H1 (cell line): ENCODE measurements around the gene ID2. TPM values are rescaled to one million over a fixed set of nuclear protein-coding genes. Genes with fewer than 3 reads are reported as not detected.

ENCODE experiments used
- CTCF ChIA-PET: fragments of 300-600 bp; sonication (Branson Sonifier 250); formaldehyde crosslinking; loops from one replicate; lab custom pipeline; 2021; ENCODE audit not compliant: partially characterized antibody; lab: Charles Lee
- POLR2A ChIA-PET: fragments of 300-600 bp; sonication (Branson Sonifier 250); formaldehyde crosslinking; loops from one replicate; lab custom pipeline; 2021; ENCODE audit warnings: inconsistent platforms; ENCODE audit not compliant: partially characterized antibody; lab: Charles Lee
- DNase-seq, 2 experiments: peaks; one replicate each; pipeline versions ENCODE4 v3.0.0 to v3.0.0-alpha.2; 2010 to 2022; ENCODE audit warnings: low spot score in 2 of 2, low read depth in 1 of 2, mixed read lengths in 1 of 2
- FAIRE-seq: peaks from 2 replicates; lab custom pipeline; 2011; peaks lifted over from hg19 to GRCh38; lab: Jason Lieb, UNC
- H2AFZ ChIP-seq: 2 replicates; pipeline ENCODE4 v1.8.1; 2012; ENCODE audit warnings: low read length, inconsistent platforms
- H2AK5ac ChIP-seq: 2 replicates; pipeline ENCODE4 v1.6.1; 2013; ENCODE audit warnings: low read depth, low read length
- H2BK120ac ChIP-seq: replicated peaks from 2 replicates; pipeline ENCODE3; 2013; ENCODE audit warnings: low read depth, low read length, inconsistent platforms
- H2BK12ac ChIP-seq: 2 replicates; pipeline ENCODE4 v1.6.1; 2013; ENCODE audit warnings: low read depth, low read length
- H2BK15ac ChIP-seq: 2 replicates; pipeline ENCODE4 v1.6.1; 2013; ENCODE audit warnings: low read length
- H2BK20ac ChIP-seq: 2 replicates; pipeline ENCODE4 v1.6.1; 2013; ENCODE audit warnings: low read length
- H2BK5ac ChIP-seq: 2 replicates; pipeline ENCODE4 v1.6.1; 2013; ENCODE audit warnings: low read depth, low read length
- H3K14ac ChIP-seq: 2 replicates; pipeline ENCODE4 v1.6.1; 2013; ENCODE audit warnings: inconsistent platforms; ENCODE audit not compliant: insufficient read length
- H3K18ac ChIP-seq: 2 replicates; pipeline ENCODE4 v1.6.1; 2013; ENCODE audit warnings: low read length; ENCODE audit errors: extremely low read depth
- H3K23ac ChIP-seq: 2 replicates; pipeline ENCODE4 v1.6.1; 2013; ENCODE audit warnings: inconsistent platforms; ENCODE audit not compliant: insufficient read length
- H3K23me2 ChIP-seq: 2 replicates; pipeline ENCODE4 v1.6.1; 2013; ENCODE audit warnings: low read depth, low read length
- H3K27ac ChIP-seq: 2 replicates; pipeline ENCODE4 v1.6.1; 2011; ENCODE audit warnings: low read depth, low read length, inconsistent platforms
- H3K27me3 ChIP-seq, 4 experiments: replicated peaks in 1 of 4; 1 replicate in 1 of 4; 2 replicates in 3 of 4; pipeline versions ENCODE4 v1.6.1 to v1.8.1; 2011 to 2013; ENCODE audit warnings: low read length in 3 of 4, mild to moderate bottlenecking in 3 of 4, inconsistent platforms in 2 of 4, mixed read lengths in 2 of 4, moderate library complexity in 1 of 4; ENCODE audit not compliant: control insufficient read depth in 3 of 4, insufficient read depth in 3 of 4; ENCODE audit errors: extremely low read depth in 1 of 4
- H3K36me3 ChIP-seq, 4 experiments: 2 replicates each; pipeline versions ENCODE4 v1.6.1 to v1.8.1; 2011 to 2013; ENCODE audit warnings: mild to moderate bottlenecking in 4 of 4, low read length in 3 of 4, moderate library complexity in 2 of 4, control low read depth in 1 of 4, inconsistent platforms in 1 of 4; ENCODE audit not compliant: insufficient read depth in 4 of 4, control insufficient read depth in 2 of 4
- H3K4ac ChIP-seq: replicated peaks from 2 replicates; pipeline ENCODE3; 2013; ENCODE audit warnings: low read length, low read depth, mixed read lengths, inconsistent platforms; ENCODE audit not compliant: insufficient read length
- H3K4me1 ChIP-seq, 4 experiments: replicated peaks in 1 of 4; 1 replicate in 1 of 4; 2 replicates in 3 of 4; pipeline versions ENCODE4 v1.6.1 to v1.8.1; 2011 to 2013; ENCODE audit warnings: low read length in 3 of 4, inconsistent platforms in 2 of 4, mixed read lengths in 1 of 4; ENCODE audit not compliant: insufficient read depth in 4 of 4, control insufficient read depth in 3 of 4
- H3K4me2 ChIP-seq, 2 experiments: 2 replicates each; pipeline versions ENCODE4 v1.6.1 to v1.8.1; 2011 to 2013; ENCODE audit warnings: low read depth in 2 of 2, low read length in 2 of 2, control low read depth in 1 of 2, inconsistent platforms in 1 of 2, mild to moderate bottlenecking in 1 of 2; ENCODE audit not compliant: insufficient read depth in 1 of 2
- H3K4me3 ChIP-seq, 4 experiments: fragments of 200-600, 300-600 bp in 1 of 4; sonication (generic), shearing (Covaris generic), sonication (Bioruptor Twin) in 1 of 4; 2 replicates each; pipeline versions ENCODE4 v1.5.1 to v1.8.1; 2011 to 2016; ENCODE audit warnings: low read length in 4 of 4, low read depth in 3 of 4, control low read depth in 2 of 4, inconsistent platforms in 2 of 4, mild to moderate bottlenecking in 2 of 4, mixed read lengths in 1 of 4, moderate library complexity in 1 of 4; ENCODE audit not compliant: insufficient read depth in 2 of 4; ENCODE audit errors: extremely low read depth in 1 of 4
- H3K56ac ChIP-seq: replicated peaks from 2 replicates; pipeline ENCODE3; 2013; ENCODE audit warnings: low read depth, mild to moderate bottlenecking, mixed read lengths, low read length, inconsistent platforms; ENCODE audit not compliant: insufficient read length
- H3K79me1 ChIP-seq: 2 replicates; pipeline ENCODE4 v1.6.1; 2013; ENCODE audit warnings: low read depth, low read length, control low read depth
- H3K79me2 ChIP-seq, 2 experiments: 2 replicates each; pipeline versions ENCODE4 v1.6.1 to v1.8.1; 2012 to 2013; ENCODE audit warnings: low read length in 2 of 2, mild to moderate bottlenecking in 2 of 2, inconsistent platforms in 1 of 2; ENCODE audit not compliant: insufficient read depth in 2 of 2, control insufficient read depth in 1 of 2
- H3K9ac ChIP-seq, 4 experiments: replicated peaks in 1 of 4; 1 replicate in 1 of 4; 2 replicates in 3 of 4; pipeline versions ENCODE4 v1.6.1 to v1.8.1; 2011 to 2013; ENCODE audit warnings: low read depth in 3 of 4, low read length in 3 of 4, control low read depth in 2 of 4, mild to moderate bottlenecking in 2 of 4, moderate library complexity in 2 of 4, inconsistent platforms in 1 of 4; ENCODE audit errors: extremely low read depth in 1 of 4
- H3K9me3 ChIP-seq, 2 experiments: 2 replicates each; pipeline versions ENCODE4 v1.6.1 to v1.8.1; 2012 to 2013; ENCODE audit warnings: mild to moderate bottlenecking in 2 of 2, moderate library complexity in 2 of 2, control low read depth in 1 of 2, inconsistent platforms in 1 of 2, low read depth in 1 of 2, low read length in 1 of 2, mixed read lengths in 1 of 2; ENCODE audit not compliant: insufficient read depth in 2 of 2
- H4K20me1 ChIP-seq, 2 experiments: replicated peaks in 1 of 2; 2 replicates each; pipeline versions ENCODE3 to v1.8.1; 2011 to 2013; ENCODE audit warnings: inconsistent platforms in 2 of 2, low read length in 2 of 2, mild to moderate bottlenecking in 1 of 2; ENCODE audit not compliant: insufficient read depth in 2 of 2, control insufficient read depth in 1 of 2
- H4K5ac ChIP-seq: 2 replicates; pipeline ENCODE4 v1.6.1; 2013; ENCODE audit warnings: low read length, low read depth, mixed read lengths, inconsistent platforms; ENCODE audit not compliant: insufficient read length
- H4K8ac ChIP-seq: 2 replicates; pipeline ENCODE4 v1.8.0; 2013; ENCODE audit warnings: mild to moderate bottlenecking, moderate library complexity, low read length, inconsistent platforms; ENCODE audit not compliant: insufficient read depth; ENCODE audit errors: extremely low read depth
- H4K91ac ChIP-seq: replicated peaks from 2 replicates; pipeline ENCODE3; 2013; ENCODE audit warnings: low read length, mixed read lengths, inconsistent platforms; ENCODE audit not compliant: insufficient read length
- JUND ChIP-seq: IDR thresholded peaks from 2 replicates; pipeline ENCODE4 v1.6.1; 2011; ENCODE audit warnings: mild to moderate bottlenecking, improper control_type of control experiment, low read length
- KDM1A ChIP-seq: fragments of 200-600, 300-600 bp; sonication (generic); IDR thresholded peaks from 2 replicates; pipeline ENCODE4 v1.7.1; 2016; ENCODE audit warnings: mild to moderate bottlenecking, low read length, borderline replicate concordance
- KDM4A ChIP-seq: IDR thresholded peaks from one replicate; pipeline ENCODE4 v1.7.1; 2012; ENCODE audit warnings: low read depth, mild to moderate bottlenecking, moderate library complexity, low read length, inconsistent platforms; ENCODE audit not compliant: severe bottlenecking
- KDM5A ChIP-seq: fragments of 200-600 bp; IDR thresholded peaks from 2 replicates; pipeline ENCODE4 v1.7.1; 2012; ENCODE audit warnings: mild to moderate bottlenecking, low read length, inconsistent platforms, mixed read lengths
- RXRA ChIP-seq: IDR thresholded peaks from 2 replicates; pipeline ENCODE4 v1.6.1; 2011; ENCODE audit warnings: low read depth, mild to moderate bottlenecking, low read length, moderate library complexity; ENCODE audit not compliant: insufficient read depth
- SRF ChIP-seq: IDR thresholded peaks from 2 replicates; pipeline ENCODE4 v1.6.1; 2011; ENCODE audit warnings: mild to moderate bottlenecking, low read depth, low read length, moderate library complexity
- SUZ12 ChIP-seq: fragments of 200-600 bp; sonication (generic); IDR thresholded peaks from 2 replicates; pipeline ENCODE4 v1.6.1; 2012; ENCODE audit warnings: mild to moderate bottlenecking, inconsistent platforms, low read length, moderate library complexity, mixed read lengths
- WGBS, 2 experiments: shearing (Covaris generic) in 1 of 2; methylation state at CpG; one replicate each; pipeline versions ENCODE4 v1.1.6 to v1.1.7; 2013 to 2015; ENCODE audit warnings: low lambda C conversion rate in 2 of 2, mixed read lengths in 2 of 2, inconsistent platforms in 1 of 2, low coverage in 1 of 2, missing lambda C conversion rate in 1 of 2; ENCODE audit not compliant: insufficient replicate concordance in 2 of 2, insufficient coverage in 1 of 2, insufficient read length in 1 of 2; ENCODE audit errors: extremely low coverage in 1 of 2, missing lambda C conversion rate in 1 of 2; 5-methylcytosine and 5-hydroxymethylcytosine counted together
- long read RNA-seq, 2 experiments: library from RNA in 1 of 2; library from capped mRNA in 1 of 2; stranded (forward); transcript quantifications; one replicate each; pipeline ENCODE4 v2.0.0, GENCODE V29; 2021; ENCODE audit warnings: inconsistent platforms in 1 of 2
- polyA minus RNA-seq, 3 experiments: library from RNA; depleted of rRNA, polyadenylated mRNA; stranded (reverse); fragments of >200 nt; gene quantifications; 1 replicate in 2 of 3; 2 replicates in 1 of 3; pipeline ENCODE4 v1.2.3, GENCODE V29; 2011
- polyA plus RNA-seq, 7 experiments: library from polyadenylated mRNA; depleted of rRNA in 3 of 7; stranded (reverse) in 5 of 7; unstranded in 2 of 7; fragments of >200 nt in 5 of 7; fragments of 200-250 nt in 2 of 7; gene quantifications; 1 replicate in 5 of 7; 2 replicates in 1 of 7; 4 replicates in 1 of 7; pipeline versions ENCODE4 v1.2.1 to v1.2.3, GENCODE V29; 2011 to 2013; ENCODE audit warnings: missing spikeins in 2 of 7, mixed read lengths in 2 of 7
- total RNA-seq: library from RNA; stranded (reverse); fragmentation: NEBNext Ultra II Directional; extraction: Animal tissue kit (Norgen Biotek cat#: 25700); gene quantifications from 2 replicates; pipeline ENCODE4 v1.2.1, GENCODE V29; 2021

The ID2 gene
- 36.7 and 37.1 TPM in 2 replicates for total RNA-seq
- polyA plus RNA-seq (2011; rRNA removed), result 163 and 214 TPM in 2 replicates
- polyA plus RNA-seq (2011; cell fraction: cytosol; rRNA removed), result 163 TPM
- 221 TPM for polyA plus RNA-seq (2011; cell fraction: nucleus; rRNA removed)
- polyA plus RNA-seq (2012, experiment 1 of 2), result 58.1 to 89.9 TPM (median 65.4 TPM) in 4 replicates
- 43.9 TPM for polyA plus RNA-seq (2012, experiment 2 of 2)
- polyA plus RNA-seq (2013, experiment 1 of 2), result 21.4 TPM
- polyA plus RNA-seq (2013, experiment 2 of 2), result 22.4 TPM
- polyA minus RNA-seq (2011; rRNA and poly(A)+ RNA removed), result 89.2 and 91.6 TPM in 2 replicates
- 52.3 TPM for polyA minus RNA-seq (2011; cell fraction: cytosol; rRNA and poly(A)+ RNA removed)
- polyA minus RNA-seq (2011; cell fraction: nucleus; rRNA and poly(A)+ RNA removed), result 89.9 TPM
- long read RNA-seq, experiment 1, transcript ID2-203 (3 exons, 1,362 nt), result major isoform, 51 of 57 reads
- long read RNA-seq, experiment 1, partial matches to known transcripts, result 0 of 57 reads
- long read RNA-seq, experiment 1, other reads (novel, unspliced or antisense), result 6 of 57 reads
- long read RNA-seq, experiment 2, transcript ID2-203 (3 exons, 1,362 nt), result major isoform, 34 of 34 reads
- long read RNA-seq, experiment 2, partial matches to known transcripts, result 0 of 34 reads
- long read RNA-seq, experiment 2, other reads (novel, unspliced or antisense), result 0 of 34 reads

GRCh38 chr2:8681786-8682692 lies at the start of gene ID2:
TSS of gene ID2 (plus strand) at chr2:8682056. CDS start at chr2:8682166, 110 bp downstream.
- H3K79me2 ChIP-seq, result peaks cover 3 to 17% of the 10 kb centered on the region in 2 experiments; a peak in 3 of 4 replicates
- H3K56ac ChIP-seq, result peak within 1 kb of the TSS; percentile 43
- peaks cover 6 to 29% (median 13%) of the 10 kb centered on the region in 4 experiments for H3K4me1 ChIP-seq
- CTCF ChIA-PET, result interaction anchor here (0.8 to 1.7 kb wide), 3 partner anchors 77 to 161 kb away, joined by 3 to 4 read pairs (median 3); no protein-coding TSS in a partner anchor
- POLR2A ChIA-PET, result interaction anchor here (0.6 to 4.1 kb wide), 29 partner anchors 9 to 1246 kb away, joined by 3 to 23 read pairs (median 4); no protein-coding TSS in a partner anchor
- DNase-seq (peak; percentile 94 to 98), FAIRE-seq (no peak)
- peaks cover 0 to 7% (median 0%) of the 10 kb centered on the region in 4 experiments; a peak in 2 of 8 replicates for H3K36me3 ChIP-seq
- peak within 1 kb of the TSS; percentile 54 for H4K91ac ChIP-seq
- H2BK20ac ChIP-seq, result no peak within 1 kb of the TSS
- peaks cover 37% of the 10 kb centered on the region for H3K23me2 ChIP-seq
- H2BK12ac ChIP-seq, result peak within 1 kb of the TSS; percentile 91; the same call in 1 of the 2 replicates
- no peak within 1 kb of the TSS for H3K23ac ChIP-seq
- H4K5ac ChIP-seq, result peak within 1 kb of the TSS; percentile 83
- 3% methylated on average over 35 of the region's 70 CpGs; no CpG with 5 or more reads in 1 of the 2 experiments for WGBS, 2 experiments
- peak within 1 kb of the TSS; percentile 86 for H3K18ac ChIP-seq
- H3K14ac ChIP-seq, result no peak within 1 kb of the TSS
- no peak within 1 kb of the TSS for H4K8ac ChIP-seq
- H3K27me3 ChIP-seq, result peaks cover 0 to 36% (median 23%) of the 10 kb centered on the region in 4 experiments; a peak in 6 of 7 replicates
- no peaks in the 10 kb centered on the region for H3K79me1 ChIP-seq
- H2BK15ac ChIP-seq, result no peak within 1 kb of the TSS
- H3K27ac ChIP-seq, result peak within 1 kb of the TSS; percentile 58; the same call in 1 of the 2 replicates
- H3K4ac ChIP-seq, result no peak within 1 kb of the TSS
- H2BK120ac ChIP-seq, result peak within 1 kb of the TSS; percentile 52
- peaks cover 10 to 11% of the 10 kb centered on the region in 2 experiments for H4K20me1 ChIP-seq
- H2AK5ac ChIP-seq, result no peak within 1 kb of the TSS; the same call in 1 of the 2 replicates
- peak within 1 kb of the TSS; percentile 79 to 93 (median 89) for H3K4me3 ChIP-seq
- H2BK5ac ChIP-seq, result peak within 1 kb of the TSS; percentile 78
- peak within 1 kb of the TSS; percentile 90 to 97 for H3K4me2 ChIP-seq
- no peaks in the 10 kb centered on the region for H3K9me3 ChIP-seq
- peak within 1 kb of the TSS; percentile 56 to 78 (median 65) for H3K9ac ChIP-seq
- no peak within 1 kb of the TSS for H2AFZ ChIP-seq
- TF ChIP-seq KDM5A (no peak), KDM4A (peak; percentile 18), RXRA (no peak), SUZ12 (no peak), JUND (no peak), SRF (no peak), KDM1A (no peak)
